ENCODE data around the gene MSH3.
"Not testable (repeated sequence)": the region's sequence is repeated elsewhere in the genome, so short reads cannot be mapped to it uniquely, and the experiment has no call there.

Gene MSH3

DNA sequence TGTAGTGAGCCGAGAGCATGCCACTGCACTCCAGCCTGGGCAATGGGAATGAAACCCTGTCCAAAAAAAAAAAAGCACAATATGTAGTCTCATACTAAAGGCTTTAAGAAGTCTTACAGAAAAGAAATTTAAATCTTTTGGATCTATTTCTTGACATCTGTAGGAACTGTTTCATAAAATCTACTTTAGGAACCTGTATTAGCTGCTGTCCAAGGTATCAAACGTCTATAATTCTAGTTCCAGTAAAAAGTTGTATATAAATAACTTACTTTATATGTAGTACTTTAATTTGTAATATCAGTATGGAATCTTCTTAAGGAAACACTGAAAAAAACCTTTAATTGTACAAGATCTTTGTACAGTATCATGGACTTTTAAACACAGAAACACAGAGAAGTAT, 199.0 kb downstream of the MSH3 start:
- no peak for DNase-seq (ENCODE audit: low read depth in 2 of 2)

DNA sequence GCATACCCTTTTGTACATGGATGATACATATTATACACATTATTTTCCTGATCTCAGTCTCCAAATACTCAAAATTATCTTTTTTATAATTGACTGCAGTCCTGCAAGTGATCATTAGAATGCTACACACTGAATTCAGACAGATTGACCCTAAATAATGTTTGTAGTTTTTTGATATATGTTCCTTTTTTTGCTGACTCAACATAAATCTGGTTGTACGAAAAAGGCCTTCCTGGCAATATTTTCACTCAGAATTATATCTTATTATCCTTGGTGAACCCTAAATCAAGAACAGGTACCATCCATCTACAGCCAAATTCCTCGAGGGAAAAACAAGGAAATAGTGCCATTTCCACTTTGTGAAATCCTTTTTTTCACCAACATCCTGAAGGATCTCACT, 200.1 kb downstream of the MSH3 start:
- DNase-seq (ENCODE audit: low read depth in 2 of 2): no peak

DNA sequence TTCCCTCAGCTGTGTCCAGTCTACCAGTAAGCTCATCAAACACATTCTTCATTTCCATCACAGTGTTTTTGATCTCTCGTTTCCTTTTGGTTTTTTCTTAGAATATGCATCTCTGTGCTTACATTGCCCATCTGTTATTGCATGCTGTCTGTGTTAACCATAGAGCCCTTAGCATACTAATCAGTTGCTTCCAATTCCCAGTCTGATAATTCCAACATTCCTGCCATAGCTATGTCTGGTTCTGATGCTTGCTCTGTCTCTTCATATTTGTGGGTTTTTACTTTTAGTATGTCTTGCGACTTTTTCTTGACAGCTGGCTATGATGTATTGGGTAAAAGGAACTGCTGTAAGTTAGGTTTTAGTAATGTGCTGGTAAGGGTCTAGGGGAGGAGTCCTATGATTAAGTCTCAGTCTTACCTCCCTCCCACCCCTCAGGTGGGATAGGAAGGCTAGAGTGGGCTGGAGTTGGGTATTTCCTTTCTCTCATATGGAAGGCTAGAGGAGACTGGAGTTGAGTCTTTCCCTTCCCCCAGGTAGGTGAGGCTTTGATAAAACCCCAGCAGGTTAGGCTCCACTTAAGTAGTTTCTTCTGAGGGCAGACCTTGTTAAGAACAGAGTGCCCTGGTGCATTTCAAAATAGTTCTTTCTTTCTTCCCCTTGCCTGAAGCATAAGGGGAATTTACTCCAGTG, 206.6 kb downstream of the MSH3 start:
- no peak for DNase-seq (ENCODE audit: low read depth in 2 of 2)

DNA sequence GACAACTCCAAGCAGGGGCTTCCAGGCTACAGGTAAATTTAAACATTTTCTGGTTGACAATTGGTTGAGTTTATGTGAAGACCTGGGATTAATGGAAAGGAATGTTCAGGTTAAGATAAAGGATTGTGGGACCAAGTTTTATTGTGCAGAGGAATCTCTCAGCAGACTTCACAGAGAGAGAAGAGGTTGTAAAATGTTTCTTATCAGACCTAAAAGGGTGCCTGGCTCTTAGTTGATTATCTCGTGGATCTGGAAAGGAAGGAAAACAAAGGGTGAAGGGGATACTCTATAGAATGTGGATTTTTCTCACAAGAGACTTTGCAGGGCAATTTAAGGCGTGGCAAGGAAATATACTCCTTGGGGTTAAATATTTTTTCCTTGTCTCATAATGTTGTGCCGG, 209.3 kb downstream of the MSH3 start:
- no peak for DNase-seq (ENCODE audit: low read depth in 2 of 2)

DNA sequence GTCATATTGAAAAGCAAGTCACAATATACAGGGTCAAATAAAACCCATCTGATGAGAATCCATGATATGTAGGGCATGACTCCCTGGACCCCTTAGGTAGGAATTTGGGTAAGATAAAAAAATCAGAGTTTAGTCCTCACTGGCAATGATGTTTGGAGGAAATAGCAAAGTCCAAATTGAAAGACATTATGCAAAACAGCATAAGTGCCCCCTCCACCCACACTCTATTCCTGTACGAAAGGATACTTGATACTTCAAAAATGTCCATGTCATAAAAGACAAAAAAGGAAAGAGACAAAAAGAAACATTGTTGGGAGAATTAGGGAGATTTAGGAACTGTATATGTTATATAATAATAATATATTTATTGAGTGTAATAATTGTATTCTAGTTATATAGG, 209.7 kb downstream of the MSH3 start:
- no peak for DNase-seq (ENCODE audit: low read depth in 2 of 2)

DNA sequence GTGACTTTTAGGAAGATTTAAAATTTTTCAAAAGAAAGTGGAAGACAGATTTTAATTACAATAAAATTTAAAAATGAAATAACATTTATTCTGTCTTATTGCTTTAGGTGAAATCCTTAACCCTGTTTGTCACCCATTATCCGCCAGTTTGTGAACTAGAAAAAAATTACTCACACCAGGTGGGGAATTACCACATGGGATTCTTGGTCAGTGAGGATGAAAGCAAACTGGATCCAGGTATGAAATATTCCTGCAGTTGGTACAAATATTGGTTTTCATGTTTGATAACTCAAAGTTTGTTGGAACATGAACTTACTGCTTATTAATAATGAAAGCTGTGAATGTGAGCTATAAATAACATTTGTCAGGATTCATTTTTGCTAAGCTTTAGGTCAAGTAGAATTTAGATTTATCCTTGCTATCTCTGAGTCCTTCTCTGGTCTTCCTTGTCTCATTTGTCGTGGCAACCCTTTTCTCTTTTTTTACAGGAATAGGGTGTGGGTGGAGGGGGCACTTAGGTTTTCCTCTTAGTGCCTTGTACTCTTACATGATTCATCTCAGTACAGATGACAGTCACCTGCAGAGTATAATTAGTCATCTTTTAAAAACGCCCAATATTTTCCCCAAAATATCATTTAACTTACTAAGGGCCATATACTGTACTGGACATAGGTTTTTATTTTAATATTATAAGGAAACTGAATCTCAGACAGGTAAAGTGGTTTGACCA, 210.4 kb downstream of the MSH3 start:
- no peak for DNase-seq (ENCODE audit: low read depth in 2 of 2)

DNA sequence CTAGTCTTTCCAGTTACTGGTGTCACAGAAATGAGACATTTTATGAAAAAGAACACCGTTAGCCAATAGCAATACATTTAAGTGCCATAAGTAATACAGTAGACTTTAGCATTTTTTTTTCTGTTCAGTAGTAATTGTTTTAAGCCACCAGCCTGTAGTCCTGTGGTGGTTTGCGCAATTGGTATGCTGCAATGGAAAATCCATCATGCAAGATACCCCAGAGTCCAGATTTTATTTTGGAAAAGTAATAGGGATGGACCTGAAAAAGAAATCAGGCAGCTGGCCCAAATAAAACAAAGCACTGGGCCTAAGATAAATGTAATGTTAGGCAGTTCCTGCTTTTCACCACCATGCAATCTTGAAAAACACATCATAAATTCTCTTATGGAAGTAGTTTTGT, 211.1 kb downstream of the MSH3 start:
- DNase-seq (ENCODE audit: low read depth in 2 of 2): no peak

DNA sequence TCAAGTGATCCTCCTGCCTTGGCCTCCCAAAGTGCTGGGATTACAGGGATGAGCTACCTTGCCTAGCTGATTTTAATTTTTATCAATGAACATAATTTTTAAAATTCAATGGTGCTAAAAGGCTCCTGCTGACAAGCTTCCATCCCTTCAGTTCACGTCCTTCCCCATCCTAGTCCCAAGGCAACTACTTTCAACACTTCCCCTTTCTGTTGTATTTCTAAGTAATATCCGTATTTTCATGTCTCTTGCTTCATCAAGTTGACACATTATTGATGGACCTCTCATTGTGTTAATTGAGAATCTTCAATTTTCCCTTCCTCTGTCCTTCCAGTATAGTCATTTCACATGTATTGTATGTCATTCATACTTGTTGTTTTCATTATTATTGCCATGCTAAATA, 211.9 kb downstream of the MSH3 start:
- DNase-seq (ENCODE audit: low read depth in 2 of 2): no peak

DNA sequence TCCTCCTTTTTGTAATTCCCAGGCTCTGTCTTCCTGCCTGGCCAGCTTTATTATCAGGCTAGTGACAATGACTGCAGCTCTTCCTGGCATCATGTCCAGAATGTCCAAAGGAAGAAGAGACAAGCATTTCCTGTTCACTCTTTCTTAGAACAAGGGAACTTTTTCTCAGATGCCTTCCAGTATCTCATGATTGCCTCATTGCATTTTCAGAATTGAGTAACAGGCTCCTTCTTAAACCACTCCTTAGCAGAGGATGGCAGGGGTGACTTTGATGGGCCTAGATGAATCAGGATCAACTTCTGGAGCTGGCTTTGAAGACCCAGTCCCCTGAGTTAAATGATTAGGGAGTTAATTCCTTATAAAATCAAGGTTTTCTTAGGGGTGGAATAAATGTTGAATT, 212.8 kb downstream of the MSH3 start:
- no peak for DNase-seq (ENCODE audit: low read depth in 2 of 2)

DNA sequence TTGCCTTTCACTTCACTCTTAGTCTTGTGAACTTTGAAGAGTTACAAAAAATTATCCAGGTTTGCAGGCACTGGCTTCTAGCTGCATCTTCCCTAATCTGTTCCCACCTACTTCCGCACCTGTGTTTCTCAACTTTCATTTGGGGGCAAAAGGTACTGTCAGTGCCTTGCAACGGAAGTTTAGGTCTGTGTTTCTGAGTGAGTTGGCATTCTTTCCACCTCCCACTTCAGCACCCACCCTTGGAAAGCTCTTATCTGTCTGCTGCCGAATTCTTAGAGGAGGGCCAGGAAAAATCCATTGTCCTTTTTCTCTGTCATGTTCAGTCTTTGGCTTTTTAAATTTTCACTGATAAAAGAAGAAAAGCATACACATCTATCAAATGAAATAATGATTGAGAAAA, 216.0 kb downstream of the MSH3 start:
- no peak for DNase-seq (ENCODE audit: low read depth in 2 of 2)

DNA sequence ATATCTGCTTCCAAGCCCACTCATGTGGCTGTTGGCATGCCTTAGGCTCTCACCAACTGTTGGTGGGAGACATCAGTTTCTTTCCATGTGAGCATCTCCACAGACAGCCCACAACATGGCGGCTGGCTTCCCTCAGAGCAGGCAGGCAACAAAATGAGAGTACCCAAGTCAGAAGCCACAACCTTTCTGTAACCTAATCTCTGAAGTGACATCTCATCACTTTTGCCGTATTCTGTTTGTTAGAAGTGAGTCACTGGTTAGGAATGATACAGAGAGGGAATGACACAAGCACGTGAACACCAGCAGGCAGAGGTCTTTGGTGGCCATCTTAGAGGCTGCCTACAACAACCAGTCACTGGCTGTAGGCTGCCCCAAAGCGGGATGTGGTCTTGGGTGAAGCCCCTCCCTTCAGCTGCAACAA, 217.1 kb downstream of the MSH3 start:
- no peak for DNase-seq (ENCODE audit: low read depth in 2 of 2)

DNA sequence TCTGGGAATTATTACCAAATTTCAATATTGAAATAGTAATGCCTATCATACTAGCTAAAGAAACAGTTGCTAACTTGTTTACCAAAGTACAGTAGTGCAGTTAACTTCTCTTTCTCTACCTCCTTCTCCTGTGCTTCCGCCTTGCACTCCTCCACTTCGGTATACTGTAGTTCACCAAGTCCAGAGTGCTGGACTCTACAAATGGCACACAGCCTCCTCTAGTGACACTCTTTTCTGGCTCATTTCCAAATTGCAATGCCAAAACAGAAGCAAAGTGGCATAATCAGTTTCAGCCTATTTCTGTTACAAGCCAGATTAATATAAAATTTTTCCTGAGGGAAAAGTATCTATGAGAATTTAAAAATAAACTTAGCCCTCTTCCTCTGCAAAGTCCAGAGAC, 219.7 kb downstream of the MSH3 start:
- no peak for DNase-seq (ENCODE audit: low read depth in 2 of 2)

DNA sequence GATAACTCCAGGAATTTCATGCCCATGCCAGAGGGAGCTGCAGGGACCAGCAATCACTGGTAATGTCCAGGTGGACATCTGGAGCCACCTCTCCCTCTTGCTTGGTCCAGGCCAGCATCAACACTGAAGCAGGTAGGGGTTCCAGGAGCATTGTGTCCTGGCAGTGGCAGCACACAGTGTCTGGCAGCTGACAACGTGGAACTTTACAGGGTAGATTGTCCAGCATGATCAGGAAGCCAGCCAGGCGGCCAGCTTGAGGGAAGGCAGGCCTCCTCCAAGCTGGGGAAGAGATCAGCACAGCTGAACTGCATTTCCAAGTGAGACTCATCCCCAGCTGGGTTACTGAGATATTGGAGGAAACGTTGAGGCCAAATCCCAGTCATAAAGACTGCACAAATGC, 223.1 kb downstream of the MSH3 start:
- DNase-seq (ENCODE audit: low read depth in 2 of 2): no peak

DNA sequence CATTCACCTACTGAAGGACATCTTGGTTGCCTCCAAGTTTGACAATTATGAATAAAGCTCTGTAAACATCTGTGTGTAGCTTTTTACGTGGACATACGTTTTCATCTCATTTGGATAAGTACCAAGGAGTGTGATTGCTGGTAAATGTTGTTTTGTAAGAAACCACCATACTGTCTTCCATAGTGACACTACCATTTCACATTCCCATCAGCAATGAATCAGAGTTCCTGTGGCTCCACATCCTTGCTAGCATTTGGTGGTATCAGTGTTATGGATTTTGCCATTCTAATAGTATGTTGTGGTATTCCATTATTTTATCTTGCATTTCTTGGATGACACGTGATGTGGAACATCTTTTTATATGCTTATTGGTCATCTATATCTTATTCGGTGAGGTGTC, 227.3 kb downstream of the MSH3 start:
- no peak for DNase-seq (ENCODE audit: low read depth in 2 of 2)

DNA sequence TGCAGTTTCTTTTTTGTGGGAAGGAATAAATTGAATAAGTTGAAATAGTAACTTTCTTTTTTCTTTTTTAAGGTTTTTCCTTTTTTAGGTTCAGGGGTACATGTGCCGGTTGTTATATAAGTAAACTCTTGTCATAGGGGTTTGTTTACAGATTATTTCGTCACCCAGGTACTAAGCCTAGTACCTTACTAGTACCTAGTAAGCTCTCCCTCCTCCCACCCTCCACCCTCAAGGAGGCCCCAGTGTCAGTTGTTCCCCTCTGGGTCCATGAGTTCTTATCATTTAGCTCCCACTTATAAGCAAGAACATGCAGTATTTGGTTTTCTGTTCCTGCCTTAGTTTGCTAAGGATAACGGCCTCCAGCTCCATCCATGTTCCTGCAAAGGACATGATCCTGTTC, 228.9 kb downstream of the MSH3 start:
- not testable (repeated sequence) for DNase-seq (ENCODE audit: low read depth in 2 of 2)

DNA sequence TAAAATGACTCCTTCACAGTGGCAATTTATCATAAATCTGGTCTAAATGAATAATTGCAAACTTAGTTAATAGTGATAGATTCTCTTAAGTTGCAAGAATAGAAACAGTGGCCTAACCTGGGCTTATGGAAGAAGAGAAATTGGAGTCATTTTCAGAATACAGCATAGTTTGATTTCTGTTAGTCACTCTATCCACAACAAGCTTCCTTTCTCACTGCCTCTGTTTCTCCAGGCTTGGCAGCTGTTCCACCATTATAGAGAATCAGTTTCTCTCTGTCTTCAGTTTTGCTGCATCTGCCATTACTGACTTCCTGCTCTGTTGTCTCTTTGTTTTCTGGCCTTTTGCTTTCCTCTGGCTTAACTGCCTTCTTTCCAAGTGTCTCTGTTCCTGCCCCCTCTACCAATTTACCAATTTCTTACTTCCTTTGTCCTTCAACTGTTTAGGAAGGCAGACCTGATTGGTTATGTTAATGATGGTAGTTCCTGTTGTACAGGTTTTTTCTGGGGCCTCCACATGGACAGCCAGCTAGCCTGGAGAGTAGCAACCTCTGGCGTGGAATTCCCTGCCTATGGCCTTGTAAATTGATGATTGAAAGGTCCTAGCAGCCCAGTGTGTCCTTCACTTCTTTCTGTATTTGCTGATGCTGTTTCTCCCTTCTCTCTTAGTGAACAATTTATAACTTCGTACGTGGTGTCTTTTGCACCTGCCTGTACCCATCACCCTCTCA, 229.8 kb downstream of the MSH3 start:
- DNase-seq (ENCODE audit: low read depth in 2 of 2): no peak

DNA sequence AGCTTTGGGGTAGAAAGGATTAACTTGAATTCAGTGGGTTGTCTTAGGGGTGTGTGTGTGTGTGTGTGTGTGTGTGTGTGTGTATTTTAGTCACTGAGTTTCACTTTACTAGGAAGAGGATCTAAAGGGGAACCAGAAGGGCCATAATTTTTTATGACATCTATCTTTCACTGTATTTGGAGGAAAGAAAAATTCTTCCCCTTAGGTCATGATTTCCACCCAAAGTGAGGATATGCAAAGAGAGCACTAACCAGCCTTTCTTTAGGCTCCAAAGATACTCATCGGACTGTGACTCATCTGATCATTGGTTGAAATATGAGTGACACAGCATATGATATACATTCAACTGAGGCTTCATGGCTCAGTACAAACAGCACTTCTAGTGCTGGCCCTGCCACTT, 230.5 kb downstream of the MSH3 start:
- DNase-seq (ENCODE audit: low read depth in 2 of 2): no peak

DNA sequence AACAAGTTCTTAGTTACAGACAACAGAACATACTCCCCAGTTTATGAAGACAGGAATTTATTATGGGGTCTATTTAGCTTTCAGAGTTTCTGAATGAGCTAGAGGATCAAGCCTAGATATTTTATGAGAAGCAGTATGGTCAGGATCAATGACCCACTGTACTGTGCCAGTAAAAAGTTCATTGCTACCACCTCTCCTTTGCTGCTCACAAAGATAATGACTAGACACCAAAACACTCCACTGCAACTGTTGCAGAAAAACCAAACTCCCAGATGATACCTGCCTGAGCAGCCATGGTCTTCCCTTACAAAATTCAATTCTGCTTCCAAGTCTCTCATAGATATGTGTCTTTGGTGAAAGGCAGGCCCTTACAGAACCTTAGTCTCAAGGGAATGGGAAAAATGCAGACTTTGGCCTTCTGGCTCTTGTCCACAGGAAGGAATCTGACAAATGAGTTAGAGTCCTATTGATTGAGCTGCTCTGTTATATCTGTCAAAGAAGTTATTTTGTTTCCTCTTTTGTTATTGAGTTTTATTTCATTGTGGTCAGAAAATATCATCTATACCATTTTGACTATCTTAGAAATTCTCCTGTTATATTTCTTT, 231.0 kb downstream of the MSH3 start:
- DNase-seq (ENCODE audit: low read depth in 2 of 2): no peak

DNA sequence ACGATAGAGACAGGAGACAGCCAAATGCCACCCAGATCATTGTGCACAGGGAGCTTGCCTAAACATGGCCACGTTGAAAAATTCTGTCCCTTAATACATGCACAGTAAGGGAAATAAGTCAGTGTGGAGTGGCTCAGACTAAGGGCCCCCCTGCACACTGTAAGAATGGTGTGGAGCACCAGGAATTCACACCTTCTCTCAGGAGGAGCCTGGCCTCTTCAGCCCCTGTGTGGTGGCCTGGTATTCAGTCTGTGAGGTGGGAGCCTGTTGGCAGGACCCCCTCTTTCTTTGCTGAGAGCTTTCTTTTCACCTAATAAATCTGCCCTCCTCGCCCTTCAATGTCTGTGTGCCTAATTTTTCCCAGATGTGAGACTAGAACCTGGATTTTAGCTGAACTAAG, 239.6 kb downstream of the MSH3 start:
- no peak for DNase-seq (ENCODE audit: low read depth in 2 of 2)

DNA sequence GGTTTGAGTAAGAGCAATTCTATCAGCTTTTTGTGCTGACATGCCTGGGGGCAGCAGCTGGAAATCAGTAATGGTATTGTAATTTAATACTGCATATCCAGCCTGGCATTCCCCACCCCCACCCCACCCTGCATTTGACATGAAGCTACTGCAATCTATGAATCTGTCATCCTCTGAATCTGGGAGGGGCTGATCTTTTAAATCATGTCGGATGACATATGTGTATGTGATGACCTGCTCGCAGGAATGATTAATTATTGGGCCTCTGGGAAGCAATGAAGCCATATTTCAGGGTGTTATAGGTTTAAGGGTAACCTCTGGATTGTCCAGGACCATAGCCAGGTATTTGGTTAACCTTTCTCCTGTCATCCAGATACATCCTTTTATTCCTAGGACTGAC, 241.1 kb downstream of the MSH3 start:
- no peak for DNase-seq (ENCODE audit: low read depth in 2 of 2)

DNA sequence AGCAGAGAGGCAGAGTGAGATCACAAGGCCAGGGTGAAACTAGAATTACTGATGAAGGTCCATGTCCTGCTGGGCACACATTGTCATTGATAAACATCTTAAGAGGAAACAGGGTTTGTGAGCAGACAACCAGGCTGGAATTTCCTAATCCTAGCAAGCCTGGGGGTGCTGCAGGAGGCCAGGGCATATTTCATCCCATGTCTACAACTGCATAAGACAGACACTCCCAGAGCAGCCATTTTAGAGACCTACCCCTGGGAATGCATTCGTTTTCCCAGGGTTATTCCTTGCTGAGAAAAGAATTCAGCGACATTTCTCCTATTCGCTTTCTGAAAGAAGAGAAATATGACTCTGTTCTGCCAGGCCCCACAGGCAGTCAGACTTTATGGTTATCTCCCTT, 248.2 kb downstream of the MSH3 start:
- DNase-seq (ENCODE audit: low read depth in 2 of 2): not testable (repeated sequence)

DNA sequence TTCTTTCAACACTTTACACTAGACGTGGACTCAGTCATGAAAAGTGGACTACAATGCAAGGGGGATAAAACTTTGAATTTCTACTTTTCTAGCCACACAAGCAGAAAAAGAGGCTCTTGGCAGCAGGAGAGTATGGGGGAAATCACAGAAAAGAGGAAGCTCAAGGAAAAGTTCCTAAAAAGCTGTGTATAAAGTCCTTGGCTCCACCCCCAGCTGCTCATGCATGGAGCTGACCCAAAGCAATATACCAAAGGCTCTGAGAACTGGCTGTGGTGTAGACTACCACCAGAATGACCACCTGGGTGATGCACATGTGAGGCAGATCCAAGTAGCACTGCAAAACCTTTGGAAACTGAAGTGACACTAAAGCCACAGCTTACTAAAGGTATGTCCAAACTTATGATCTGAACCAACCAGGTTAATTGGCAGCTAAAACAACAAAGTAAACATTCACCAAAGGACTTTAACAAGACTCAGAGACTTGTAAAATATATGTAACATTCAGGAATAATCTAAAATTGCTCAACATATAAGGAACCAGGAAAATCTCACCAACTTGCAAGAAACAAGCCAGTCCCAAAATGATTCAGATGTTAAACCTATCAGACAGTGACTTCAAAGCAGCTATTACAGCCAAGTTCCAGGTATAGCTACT, 250.2 kb downstream of the MSH3 start:
- no peak for DNase-seq (ENCODE audit: low read depth in 2 of 2)

Data from stimulated activated CD8-positive, alpha-beta memory T cell treated with anti-CD3 and anti-CD28 coated beads, Interleukin-7, amount 100 ng/mL, for 4 hours (primary cell).